AG09309 (cell line): Measurements from ENCODE around the gene PIPOX.

Experiments used
- DNase-seq: peaks from one replicate; pipeline ENCODE4 v3.0.0-alpha.2; 2010; ENCODE audit warnings: low read depth
- H3K4me3 ChIP-seq: 2 replicates; pipeline ENCODE4 v1.5.1; 2011; ENCODE audit warnings: mild to moderate bottlenecking, low read depth, low read length, moderate library complexity; ENCODE audit not compliant: control insufficient read depth
- TF ChIP-seq, protein P1 (sequence below): IDR thresholded peaks from 2 replicates; pipeline ENCODE4 v1.5.1; 2011; ENCODE audit warnings: mild to moderate bottlenecking, low read depth, low read length, inconsistent platforms; ENCODE audit not compliant: insufficient read depth, control insufficient read depth; ENCODE audit errors: missing control alignments

The PIPOX gene, protein sequence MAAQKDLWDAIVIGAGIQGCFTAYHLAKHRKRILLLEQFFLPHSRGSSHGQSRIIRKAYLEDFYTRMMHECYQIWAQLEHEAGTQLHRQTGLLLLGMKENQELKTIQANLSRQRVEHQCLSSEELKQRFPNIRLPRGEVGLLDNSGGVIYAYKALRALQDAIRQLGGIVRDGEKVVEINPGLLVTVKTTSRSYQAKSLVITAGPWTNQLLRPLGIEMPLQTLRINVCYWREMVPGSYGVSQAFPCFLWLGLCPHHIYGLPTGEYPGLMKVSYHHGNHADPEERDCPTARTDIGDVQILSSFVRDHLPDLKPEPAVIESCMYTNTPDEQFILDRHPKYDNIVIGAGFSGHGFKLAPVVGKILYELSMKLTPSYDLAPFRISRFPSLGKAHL

DNA sequence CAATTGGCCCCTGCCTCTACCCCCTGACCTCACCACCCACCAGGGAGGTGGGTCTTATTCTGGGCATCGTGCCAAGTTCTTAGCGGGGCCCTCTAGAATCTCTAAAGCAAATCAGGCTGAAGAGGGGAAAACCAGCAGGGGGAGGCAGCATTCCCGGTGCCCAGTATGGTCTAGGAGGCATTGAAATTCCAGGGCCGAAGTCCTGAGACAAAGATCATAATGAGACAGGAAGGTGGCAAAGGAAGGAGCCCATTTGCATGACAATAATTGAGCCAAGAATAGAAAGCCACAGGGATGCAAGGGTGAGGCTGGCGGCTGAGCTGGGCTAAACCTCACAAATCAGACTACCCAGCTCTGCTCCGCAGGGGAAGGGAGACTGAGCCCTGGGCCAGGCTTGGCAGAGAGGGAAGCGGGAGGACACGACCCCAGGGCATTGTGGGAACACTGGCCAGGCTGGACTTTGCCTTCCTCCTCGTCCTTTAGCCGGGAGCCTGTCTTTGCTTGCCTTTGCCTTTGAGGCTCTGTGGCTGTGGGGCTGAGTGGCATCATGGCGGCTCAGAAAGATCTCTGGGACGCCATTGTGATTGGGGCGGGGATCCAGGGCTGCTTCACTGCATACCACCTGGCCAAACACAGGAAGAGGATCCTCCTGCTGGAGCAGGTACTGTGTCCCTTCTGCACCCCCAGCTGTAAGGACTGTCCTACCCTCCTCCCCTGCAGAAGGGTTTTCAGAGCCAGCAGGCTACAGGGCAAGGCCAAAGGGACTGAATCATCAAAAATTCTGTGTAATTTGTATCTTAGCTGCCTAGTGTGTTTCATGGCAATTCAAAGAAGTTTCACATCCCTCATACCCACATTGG is at the start of gene PIPOX:
PIPOX (plus strand) TSS at position 463 of the 860 bp plus-strand sequence; CDS start at position 548, 85 bp downstream.
- TF ChIP-seq, protein P1, sequence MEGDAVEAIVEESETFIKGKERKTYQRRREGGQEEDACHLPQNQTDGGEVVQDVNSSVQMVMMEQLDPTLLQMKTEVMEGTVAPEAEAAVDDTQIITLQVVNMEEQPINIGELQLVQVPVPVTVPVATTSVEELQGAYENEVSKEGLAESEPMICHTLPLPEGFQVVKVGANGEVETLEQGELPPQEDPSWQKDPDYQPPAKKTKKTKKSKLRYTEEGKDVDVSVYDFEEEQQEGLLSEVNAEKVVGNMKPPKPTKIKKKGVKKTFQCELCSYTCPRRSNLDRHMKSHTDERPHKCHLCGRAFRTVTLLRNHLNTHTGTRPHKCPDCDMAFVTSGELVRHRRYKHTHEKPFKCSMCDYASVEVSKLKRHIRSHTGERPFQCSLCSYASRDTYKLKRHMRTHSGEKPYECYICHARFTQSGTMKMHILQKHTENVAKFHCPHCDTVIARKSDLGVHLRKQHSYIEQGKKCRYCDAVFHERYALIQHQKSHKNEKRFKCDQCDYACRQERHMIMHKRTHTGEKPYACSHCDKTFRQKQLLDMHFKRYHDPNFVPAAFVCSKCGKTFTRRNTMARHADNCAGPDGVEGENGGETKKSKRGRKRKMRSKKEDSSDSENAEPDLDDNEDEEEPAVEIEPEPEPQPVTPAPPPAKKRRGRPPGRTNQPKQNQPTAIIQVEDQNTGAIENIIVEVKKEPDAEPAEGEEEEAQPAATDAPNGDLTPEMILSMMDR: no peak
- no peak within 1 kb of the TSS for H3K4me3 ChIP-seq
- no peak for DNase-seq

DNA sequence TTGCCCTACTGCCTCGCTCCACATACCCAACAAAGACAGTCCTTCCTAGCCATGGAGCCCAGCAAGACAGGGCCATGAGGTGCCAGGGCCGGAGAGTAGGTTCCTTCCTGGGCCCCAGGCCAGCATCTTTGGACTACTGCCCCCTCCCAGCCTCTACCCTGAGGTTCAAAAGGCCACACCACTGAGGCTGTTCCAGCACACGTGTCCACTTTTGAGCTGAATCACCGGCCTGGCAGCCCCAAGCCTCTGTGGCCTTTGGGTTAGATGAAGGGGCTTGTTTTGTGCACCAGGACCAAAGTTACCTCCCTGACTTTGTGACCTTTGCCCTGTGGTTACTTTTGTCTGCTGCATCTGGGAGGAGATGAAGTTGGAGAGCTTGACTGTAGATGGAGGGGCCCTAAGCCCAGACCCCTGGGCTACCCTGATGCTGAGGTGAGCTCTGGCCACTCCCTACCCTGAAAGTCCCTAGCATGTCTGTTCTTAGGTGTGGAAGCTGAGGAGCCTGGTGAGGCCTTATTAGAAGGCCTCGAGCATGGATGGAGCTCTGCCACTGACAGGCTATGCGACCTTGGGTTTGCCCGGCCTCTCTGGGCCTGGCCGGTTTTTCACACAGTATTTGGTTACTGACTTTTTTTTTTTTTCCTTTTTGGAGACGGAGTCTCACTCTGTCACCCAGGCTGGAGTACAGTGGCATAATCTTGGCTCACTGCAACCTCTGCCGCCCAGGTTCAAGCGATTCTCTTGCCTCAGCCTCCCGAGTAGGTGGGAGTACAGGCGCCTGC is 49.1 kb upstream of the PIPOX start:
- TF ChIP-seq, protein P1: no peak
- no peak overlapping the region for H3K4me3 ChIP-seq
- DNase-seq: no peak

DNA sequence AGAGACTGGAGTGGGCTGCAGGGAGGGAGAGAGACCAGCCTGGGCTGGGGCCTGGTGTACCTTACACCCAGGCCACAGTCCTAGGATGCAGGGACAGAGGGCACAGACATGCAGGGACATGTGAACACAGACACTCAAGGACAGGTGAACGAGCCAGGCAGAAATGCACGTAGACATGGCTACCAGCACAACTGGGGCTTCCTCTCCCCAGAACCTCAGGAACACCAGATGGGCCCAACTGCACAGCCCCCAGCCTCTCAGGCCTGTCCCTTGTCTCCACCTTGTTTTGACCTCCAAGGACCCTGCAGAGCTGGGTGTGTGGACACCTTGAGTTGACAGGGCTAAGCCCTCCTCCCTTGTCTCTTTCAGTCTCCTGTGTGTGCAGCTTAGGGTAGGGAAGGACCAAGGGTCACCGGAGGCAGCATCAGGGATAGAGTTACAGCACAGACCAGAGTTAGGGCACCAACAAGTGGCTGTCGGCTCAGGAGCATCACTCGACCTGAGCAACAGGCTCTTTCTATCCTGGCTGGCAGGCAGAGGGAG is 46.3 kb upstream of the PIPOX start:
- DNase-seq: no peak
- H3K4me3 ChIP-seq: no peak overlapping the region
- TF ChIP-seq, protein P1: no peak

DNA sequence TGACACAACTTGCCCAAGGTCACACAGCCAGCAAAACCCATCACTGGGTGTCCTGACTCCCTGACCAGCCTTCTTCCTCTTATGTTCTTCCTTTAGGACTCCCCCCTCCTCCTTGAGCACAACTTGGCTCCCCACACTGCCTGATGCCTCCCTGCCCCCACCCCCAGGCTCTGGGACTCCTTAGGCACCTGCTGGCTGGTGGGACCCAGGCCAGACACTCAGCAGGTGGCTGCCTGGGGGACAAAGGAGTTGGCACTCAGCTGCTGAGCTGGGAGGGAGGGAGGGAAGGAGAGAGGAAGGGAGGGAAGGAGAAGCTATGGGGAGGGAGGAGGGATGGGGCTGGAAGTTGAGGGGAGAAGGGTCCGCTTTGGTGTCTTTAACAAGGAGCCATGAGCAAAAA is 45.1 kb upstream of the PIPOX start:
- TF ChIP-seq, protein P1: no peak
- no peak overlapping the region for H3K4me3 ChIP-seq
- no peak for DNase-seq

- H3K4me3 ChIP-seq: no peak overlapping the region
- no peak for DNase-seq
- TF ChIP-seq, protein P1: no peak
Measured at GRCh38 chr17:28999206-28999605, 43.7 kb upstream of the PIPOX start.

GRCh38 chr17:29000973-29001372 is 42.0 kb upstream of the PIPOX start:
- H3K4me3 ChIP-seq: no peak overlapping the region
- no peak for DNase-seq
- TF ChIP-seq, protein P1: no peak
